Fibroblast of lung (primary cell): ENCODE results near the gene KLHL12.
"Not testable (repeated sequence)": the region's sequence is repeated elsewhere in the genome, so short reads cannot be mapped to it uniquely, and the experiment has no call there.

Experiments used
- CTCF ChIP-seq, 2 donors: IDR thresholded peaks in 1 of 2; conservative IDR thresholded peaks in 1 of 2; 1 replicate in 1 of 2; 2 replicates in 1 of 2; pipeline ENCODE4 v1.5.1; 2011 to 2012; ENCODE audit warnings: low read length in 2 of 2, control low read depth in 1 of 2, inconsistent platforms in 1 of 2, low read depth in 1 of 2, mild to moderate bottlenecking in 1 of 2
- EZH2 ChIP-seq: IDR thresholded peaks from 2 replicates; pipeline ENCODE4 v1.5.1; 2012; ENCODE audit warnings: low read length, control low read depth, mild to moderate bottlenecking; ENCODE audit errors: missing control alignments

GRCh38 chr1:202936409-202936808, 9.4 kb upstream of the KLHL12 start:
- TF ChIP-seq CTCF (conservative IDR thresholded peaks at IDR 0.05 in 1 of 2, IDR thresholded peaks at IDR 0.05 in 1 of 2; ENCODE audit: low read depth in 1 of 2, low read length in 2 of 2); EZH2: not testable (repeated sequence)
